Hepatocyte (in vitro differentiated cells): Measurements from ENCODE around the gene HNRNPA2B1.

Experiments
- CTCF ChIP-seq: fragments of 200-600 bp; sonication (generic); IDR thresholded peaks from 2 replicates; pipeline ENCODE4 v1.5.1; 2016; ENCODE audit warnings: antibody characterized with exemption, mild to moderate bottlenecking; ENCODE audit not compliant: poor library complexity
- EZH2 ChIP-seq: fragments of 200-600 bp; sonication (generic); IDR thresholded peaks from 2 replicates; pipeline ENCODE4 v1.6.1; 2016; ENCODE audit warnings: antibody characterized with exemption, mild to moderate bottlenecking, borderline replicate concordance
- EZH2phosphoT487 ChIP-seq: fragments of 200-600 bp; sonication (generic); IDR thresholded peaks from one replicate; pipeline ENCODE4 v1.6.1; 2018; ENCODE audit warnings: antibody characterized with exemption, mild to moderate bottlenecking, low read depth, moderate library complexity; ENCODE audit not compliant: unreplicated experiment, severe bottlenecking

GRCh38 chr7:26208040-26208439 is 7.5 kb upstream of the HNRNPA2B1 start:
- TF ChIP-seq CTCF (no peak), EZH2phosphoT487 (no peak), EZH2 (no peak)
